Left ventricle myocardium superior (tissue), 1 donor: ENCODE measurements around the gene RACK1. TPM values are rescaled to one million over a fixed set of nuclear protein-coding genes. Genes with fewer than 3 reads are reported as not detected.

ENCODE experiments used
- ATAC-seq: fragments of 200-7000 bp; cut with Tn5 transposase; one replicate; pipeline ENCODE4 v1.9.1; 2020; ENCODE audit warnings: mild to moderate bottlenecking, moderate library complexity
- DNase-seq: peaks from one replicate; pipeline ENCODE4 v3.0.0-alpha.2; 2020
- intact Hi-C: fragments of 100-400 bp; cut with micrococcal nuclease; formaldehyde crosslinking; loops from one replicate; pipeline ENCODE4 v1.11.0; 2022
- total RNA-seq: library from RNA; stranded (reverse); fragmentation: NEBNext Ultra II Directional; extraction: Animal tissue kit (Norgen Biotek cat#: 25700); gene quantifications from one replicate; pipeline ENCODE4 v1.2.1, GENCODE V29; 2021
- donor health status: DM: no; HTN: yes; CAD: no; lungs with severe emphysema.

RACK1 gene
- total RNA-seq, 1 donor from 2014 or later = 641 TPM

- ATAC-seq = peak; percentile 78
Observed at GRCh38 chr5:181261320-181262049, 17.8 kb upstream of the RACK1 start.

GRCh38 chr5:181260720-181261319 is 17.1 kb upstream of the RACK1 start, which contains the start of gene TRIM52:
TRIM52 (minus strand) TSS chr5:181261143; CDS start chr5:181260813, 330 bp downstream.
- peak; percentile 95 for DNase-seq
- peak; percentile 92 for ATAC-seq

More at GRCh38 chr5:181261320-181262049, 17.8 kb upstream of the RACK1 start:
- peak; percentile 82 for DNase-seq
- intact Hi-C loops = no loop called here

GRCh38 chr5:181259974-181260719 is 16.4 kb upstream of the RACK1 start:
- intact Hi-C loops = no loop called here
- ATAC-seq (no peak), DNase-seq (no peak)

More at GRCh38 chr5:181260720-181261319, 17.1 kb upstream of the RACK1 start, which contains the start of gene TRIM52:
- intact Hi-C loops = no loop called here

- intact Hi-C loops = no loop called here
- no peak for DNase-seq
Observed at GRCh38 chr5:181259283-181259682, 15.6 kb upstream of the RACK1 start.

GRCh38 chr5:181258576-181258975 is 14.9 kb upstream of the RACK1 start:
- no peak for ATAC-seq
- intact Hi-C loops = no loop called here
- no peak for DNase-seq

More at GRCh38 chr5:181259283-181259682, 15.6 kb upstream of the RACK1 start:
- no peak for ATAC-seq

GRCh38 chr5:181255836-181256578 is 12.3 kb upstream of the RACK1 start:
- intact Hi-C loops = no loop called here
- ATAC-seq (no peak), DNase-seq (no peak)

GRCh38 chr5:181255276-181255675 is 11.6 kb upstream of the RACK1 start:
- intact Hi-C loops = no loop called here

GRCh38 chr5:181248277-181248676 is 4.6 kb upstream of the RACK1 start:
- ATAC-seq (no peak), DNase-seq (no peak)
- intact Hi-C loops = loop anchor here (10.0 kb wide), 1 partner anchor 63 kb away; no protein-coding TSS in a partner anchor

More at GRCh38 chr5:181255276-181255675, 11.6 kb upstream of the RACK1 start:
- ATAC-seq (no peak), DNase-seq (no peak)

GRCh38 chr5:181246276-181247049 is 2.8 kb upstream of the RACK1 start:
- ATAC-seq (peak; percentile 86), DNase-seq (peak; percentile 94)
- intact Hi-C loops = loop anchor here (10.0 kb wide), 1 partner anchor 62 kb away; no protein-coding TSS in a partner anchor

GRCh38 chr5:181245427-181246275 is 1.9 kb upstream of the RACK1 start:
- no peak for DNase-seq
- ATAC-seq = no peak
- intact Hi-C loops = loop anchor here (10.0 kb wide), 1 partner anchor 61 kb away; no protein-coding TSS in a partner anchor

- intact Hi-C loops = loop anchor here (10.0 kb wide), 1 partner anchor 58 kb away; no protein-coding TSS in a partner anchor
- DNase-seq = no peak
Observed at GRCh38 chr5:181243018-181243563, 615 bp downstream of the RACK1 start.

GRCh38 chr5:181242031-181242451 is 1.7 kb downstream of the RACK1 start:
- ATAC-seq (no peak), DNase-seq (no peak)
- intact Hi-C loops = loop anchor here (10.0 kb wide), 1 partner anchor 57 kb away; no protein-coding TSS in a partner anchor

More at GRCh38 chr5:181243018-181243563, 615 bp downstream of the RACK1 start:
- ATAC-seq = peak; percentile 0

- DNase-seq (no peak), ATAC-seq (no peak)
- intact Hi-C loops = loop anchor here (10.0 kb wide), 1 partner anchor 57 kb away; no protein-coding TSS in a partner anchor
Observed at GRCh38 chr5:181241393-181241975, 2.2 kb downstream of the RACK1 start.

- intact Hi-C loops = no loop called here
- ATAC-seq = no peak
- no peak for DNase-seq
Observed at GRCh38 chr5:181239062-181239663, 4.5 kb downstream of the RACK1 start.

GRCh38 chr5:181237729-181238385 is 5.8 kb downstream of the RACK1 start:
- no peak for DNase-seq
- ATAC-seq = no peak
- intact Hi-C loops = no loop called here
